HEK293T (cell line): ENCODE measurements around the gene SLC31A2.

Experiments used
- BHLHE40 ChIP-seq: fragments of 450-650 bp; IDR thresholded peaks from 2 replicates; pipeline ENCODE4 v1.6.1; 2016; ENCODE audit warnings: mild to moderate bottlenecking, moderate library complexity, borderline replicate concordance
- ELF4 ChIP-seq: fragments of 450-650 bp; IDR thresholded peaks from 2 replicates; pipeline ENCODE4 v1.6.1; 2017; ENCODE audit warnings: antibody characterized with exemption
- FOXK2 ChIP-seq: fragments of 450-650 bp; IDR thresholded peaks from 2 replicates; pipeline ENCODE4 v1.6.1; 2016; ENCODE audit warnings: mild to moderate bottlenecking
- L3MBTL2 ChIP-seq: fragments of 450-650 bp; conservative IDR thresholded peaks from 2 replicates; pipeline ENCODE4 v1.6.1; 2016; ENCODE audit warnings: mild to moderate bottlenecking
- NFRKB ChIP-seq: fragments of 450-650 bp; IDR thresholded peaks from 2 replicates; pipeline ENCODE4 v1.6.1; 2016; ENCODE audit warnings: mild to moderate bottlenecking, moderate library complexity
- TF ChIP-seq, protein P1 (sequence below): fragments of 450-650 bp; IDR thresholded peaks from 2 replicates; pipeline ENCODE4 v1.6.1; 2016

DNA sequence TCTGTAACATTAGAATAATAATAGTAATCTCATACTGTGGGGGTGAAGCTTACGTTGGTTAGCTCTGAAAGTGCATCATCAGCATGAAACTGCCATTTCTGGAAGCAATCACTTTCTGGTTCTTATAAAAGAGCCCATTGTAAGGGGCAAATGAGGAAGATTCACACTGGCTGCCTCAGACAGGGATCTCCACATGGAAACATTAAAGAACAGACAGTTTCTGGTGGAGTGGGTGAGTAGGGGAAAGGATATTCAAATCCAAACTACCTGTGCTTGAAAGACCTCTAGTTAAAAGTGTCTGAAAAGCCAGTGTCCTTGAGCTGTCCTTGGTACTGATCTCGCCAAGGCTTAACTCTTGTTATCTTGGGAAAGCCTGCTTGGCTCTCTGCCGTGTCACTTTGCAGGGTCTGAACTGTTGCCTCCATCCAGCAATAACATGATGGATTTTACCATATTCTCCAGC lies 19.1 kb upstream of the SLC31A2 start:
- TF ChIP-seq FOXK2 (no peak), ELF4 (no peak), BHLHE40 (no peak), NFRKB (no peak), L3MBTL2 (no peak)
- TF ChIP-seq, protein P1, sequence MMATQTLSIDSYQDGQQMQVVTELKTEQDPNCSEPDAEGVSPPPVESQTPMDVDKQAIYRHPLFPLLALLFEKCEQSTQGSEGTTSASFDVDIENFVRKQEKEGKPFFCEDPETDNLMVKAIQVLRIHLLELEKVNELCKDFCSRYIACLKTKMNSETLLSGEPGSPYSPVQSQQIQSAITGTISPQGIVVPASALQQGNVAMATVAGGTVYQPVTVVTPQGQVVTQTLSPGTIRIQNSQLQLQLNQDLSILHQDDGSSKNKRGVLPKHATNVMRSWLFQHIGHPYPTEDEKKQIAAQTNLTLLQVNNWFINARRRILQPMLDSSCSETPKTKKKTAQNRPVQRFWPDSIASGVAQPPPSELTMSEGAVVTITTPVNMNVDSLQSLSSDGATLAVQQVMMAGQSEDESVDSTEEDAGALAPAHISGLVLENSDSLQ: no peak
